LNCaP clone FGC (cell line): ENCODE data around the gene BPI.

Experiments
- DNase-seq: peaks from one replicate; pipeline ENCODE4 v3.0.0-alpha.2; 2011; ENCODE audit warnings: low read depth
- H3K4me3 ChIP-seq: 2 replicates; pipeline ENCODE4 v1.5.1; 2011; ENCODE audit warnings: mild to moderate bottlenecking, low read depth, low read length, control low read depth
- CTCF ChIP-seq: IDR thresholded peaks from 2 replicates; pipeline ENCODE4 v1.5.1; 2012; ENCODE audit warnings: mild to moderate bottlenecking; ENCODE audit not compliant: control insufficient read depth, insufficient read depth; ENCODE audit errors: extremely low read depth

The BPI gene

GRCh38 chr20:38304845-38305447 lies 990 bp downstream of the BPI start:
- DNase-seq: no peak
- H3K4me3 ChIP-seq: no peak overlapping the region
- peak; percentile 57 for TF ChIP-seq CTCF

GRCh38 chr20:38305541-38305940 lies 1.6 kb downstream of the BPI start:
- no peak overlapping the region for H3K4me3 ChIP-seq
- DNase-seq: no peak

GRCh38 chr20:38306379-38306778 lies 2.4 kb downstream of the BPI start:
- no peak for DNase-seq
- H3K4me3 ChIP-seq: no peak overlapping the region
- TF ChIP-seq CTCF: no peak

More at GRCh38 chr20:38305541-38305940, 1.6 kb downstream of the BPI start:
- no peak for TF ChIP-seq CTCF

GRCh38 chr20:38307371-38308046 lies 3.6 kb downstream of the BPI start:
- no peak for TF ChIP-seq CTCF
- H3K4me3 ChIP-seq: no peak overlapping the region
- no peak for DNase-seq

GRCh38 chr20:38308047-38308438 lies 4.1 kb downstream of the BPI start:
- no peak for TF ChIP-seq CTCF
- H3K4me3 ChIP-seq: no peak overlapping the region
- DNase-seq: no peak

- DNase-seq: no peak
- no peak overlapping the region for H3K4me3 ChIP-seq
- no peak for TF ChIP-seq CTCF
Measured at GRCh38 chr20:38308447-38308846, 4.5 kb downstream of the BPI start.

GRCh38 chr20:38311091-38311490 lies 7.1 kb downstream of the BPI start:
- TF ChIP-seq CTCF: no peak
- H3K4me3 ChIP-seq: no peak overlapping the region
- no peak for DNase-seq
